HG02884 (cell line): ENCODE results near the gene ROPN1B.

ENCODE experiments used
- ATAC-seq: cut with Tn5 transposase; IDR thresholded peaks from one replicate; pipeline ENCODE4 v1.9.1; 2021; ENCODE audit warnings: mild to moderate bottlenecking, moderate library complexity; ENCODE audit not compliant: unreplicated experiment

The ROPN1B gene

GRCh38 chr3:126026277-126026751 is 57.3 kb downstream of the ROPN1B start:
- no peak for ATAC-seq

- ATAC-seq, result no peak
Measured at GRCh38 chr3:126026761-126027160, 57.8 kb downstream of the ROPN1B start.

- no peak for ATAC-seq
Measured at GRCh38 chr3:126028096-126028495, 59.1 kb downstream of the ROPN1B start.

- ATAC-seq, result no peak
Measured at GRCh38 chr3:126029241-126029640, 60.3 kb downstream of the ROPN1B start.

- ATAC-seq, result no peak
Measured at GRCh38 chr3:126030455-126030854, 61.5 kb downstream of the ROPN1B start.

GRCh38 chr3:126031981-126032471 is 63.0 kb downstream of the ROPN1B start:
- no peak for ATAC-seq
